ENCODE results near the gene NFE2L3.
"Not testable (repeated sequence)": the region's sequence is repeated elsewhere in the genome, so short reads cannot be mapped to it uniquely, and the experiment has no call there.

NFE2L3 gene

GRCh38 chr7:26187380-26188205 is 35.6 kb downstream of the NFE2L3 start:
- DNase-seq: no peak

GRCh38 chr7:26188206-26188956 is 36.4 kb downstream of the NFE2L3 start:
- no peak for DNase-seq

- DNase-seq: no peak
Observed at GRCh38 chr7:26188957-26189541, 37.1 kb downstream of the NFE2L3 start.

- no peak for DNase-seq
Observed at GRCh38 chr7:26189697-26190096, 37.7 kb downstream of the NFE2L3 start.

GRCh38 chr7:26190417-26190869 is 38.4 kb downstream of the NFE2L3 start:
- no peak for DNase-seq

GRCh38 chr7:26191233-26191973 is 39.4 kb downstream of the NFE2L3 start:
- DNase-seq: no peak

GRCh38 chr7:26191974-26192479 is 40.0 kb downstream of the NFE2L3 start:
- DNase-seq: no peak

- no peak for DNase-seq
Observed at GRCh38 chr7:26192485-26193087, 40.6 kb downstream of the NFE2L3 start.

- no peak for DNase-seq
Observed at GRCh38 chr7:26193432-26194207, 41.6 kb downstream of the NFE2L3 start.

- not testable (repeated sequence) for DNase-seq
Observed at GRCh38 chr7:26194764-26195163, 42.8 kb downstream of the NFE2L3 start.

- DNase-seq: no peak
Observed at GRCh38 chr7:26195182-26195581, 43.2 kb downstream of the NFE2L3 start.

- no peak for DNase-seq
Observed at GRCh38 chr7:26195867-26196657, 44.1 kb downstream of the NFE2L3 start.

GRCh38 chr7:26197153-26198115 is 45.4 kb downstream of the NFE2L3 start:
- DNase-seq: no peak

- no peak for DNase-seq
Observed at GRCh38 chr7:26198133-26198780, 46.3 kb downstream of the NFE2L3 start.

GRCh38 chr7:26198781-26199169 is 46.8 kb downstream of the NFE2L3 start:
- DNase-seq: no peak

GRCh38 chr7:26199301-26200037 is 47.5 kb downstream of the NFE2L3 start:
- DNase-seq: no peak

GRCh38 chr7:26200038-26200443 is 48.0 kb downstream of the NFE2L3 start:
- DNase-seq: no peak
